Keratinocyte (primary cell): ENCODE data around the gene FGF18. TPM values are rescaled to one million over a fixed set of nuclear protein-coding genes. Genes with fewer than 3 reads are reported as not detected.

Experiments
- DNase-seq: peaks from one replicate; pipeline ENCODE4 v3.0.0-alpha.2; 2011; ENCODE audit warnings: low read depth, missing footprints, low spot score
- FAIRE-seq: peaks from 2 replicates; lab custom pipeline; 2011; peaks lifted over from hg19 to GRCh38; lab: Jason Lieb, UNC
- H2AFZ ChIP-seq: 2 replicates; pipeline ENCODE4 v1.6.0; 2012; ENCODE audit warnings: low read length, control low read depth, inconsistent platforms; ENCODE audit not compliant: control insufficient read depth
- H3K27ac ChIP-seq: 2 replicates; pipeline ENCODE4 v1.5.1; 2011; ENCODE audit warnings: low read length; ENCODE audit not compliant: control insufficient read depth, insufficient read depth
- H3K27me3 ChIP-seq: 3 replicates; pipeline ENCODE4 v1.6.0; 2011; ENCODE audit warnings: low read length; ENCODE audit not compliant: control insufficient read depth, insufficient read depth; ENCODE audit errors: extremely low read depth
- H3K36me3 ChIP-seq, 2 experiments: 2 replicates in 1 of 2; 3 replicates in 1 of 2; pipeline ENCODE4 v1.5.1; 2011; ENCODE audit warnings: low read length in 2 of 2, mild to moderate bottlenecking in 1 of 2; ENCODE audit not compliant: control insufficient read depth in 2 of 2, insufficient read depth in 2 of 2; ENCODE audit errors: extremely low read depth in 1 of 2
- H3K4me1 ChIP-seq: 3 replicates; pipeline ENCODE4 v1.5.1; 2011; ENCODE audit warnings: low read length; ENCODE audit not compliant: control insufficient read depth, insufficient read depth; ENCODE audit errors: extremely low read depth
- H3K4me2 ChIP-seq: 3 replicates; pipeline ENCODE4 v1.6.0; 2011; ENCODE audit warnings: low read depth, low read length; ENCODE audit not compliant: control insufficient read depth, insufficient read depth; ENCODE audit errors: extremely low read depth
- H3K4me3 ChIP-seq, 3 experiments: fragments of 200-600 bp in 1 of 3; sonication (generic) in 1 of 3; 2 replicates in 2 of 3; 3 replicates in 1 of 3; pipeline ENCODE4 v1.5.1; 2011 to 2016; ENCODE audit warnings: low read length in 3 of 3, mild to moderate bottlenecking in 3 of 3, control low read depth in 2 of 3, inconsistent platforms in 1 of 3, low read depth in 1 of 3, mixed read lengths in 1 of 3, mixed run types in 1 of 3, moderate library complexity in 1 of 3; ENCODE audit not compliant: control insufficient read depth in 2 of 3, insufficient read depth in 2 of 3; ENCODE audit errors: extremely low read depth in 1 of 3
- H3K79me2 ChIP-seq: 2 replicates; pipeline ENCODE4 v1.6.0; 2012; ENCODE audit warnings: low read length; ENCODE audit not compliant: control insufficient read depth, insufficient read depth
- H3K9ac ChIP-seq: 3 replicates; pipeline ENCODE4 v1.6.0; 2011; ENCODE audit warnings: low read length; ENCODE audit not compliant: control insufficient read depth, insufficient read depth; ENCODE audit errors: extremely low read depth
- H3K9me1 ChIP-seq: 3 replicates; pipeline ENCODE4 v1.6.0; 2011; ENCODE audit warnings: low read length; ENCODE audit not compliant: control insufficient read depth, insufficient read depth; ENCODE audit errors: extremely low read depth
- H3K9me3 ChIP-seq: 2 replicates; pipeline ENCODE4 v1.5.1; 2012; ENCODE audit warnings: low read depth, low read length; ENCODE audit not compliant: control insufficient read depth
- H4K20me1 ChIP-seq: 3 replicates; pipeline ENCODE4 v1.6.0; 2011; ENCODE audit warnings: low read length; ENCODE audit not compliant: control insufficient read depth, insufficient read depth; ENCODE audit errors: extremely low read depth
- CTCF ChIP-seq, 3 experiments: IDR thresholded peaks in 1 of 3; conservative IDR thresholded peaks in 1 of 3; optimal IDR thresholded peaks in 1 of 3; 2 replicates in 2 of 3; 3 replicates in 1 of 3; pipeline versions ENCODE3 to v1.5.1; 2011; ENCODE audit warnings: low read length in 3 of 3, mild to moderate bottlenecking in 3 of 3, moderate library complexity in 2 of 3, control low read depth in 1 of 3, inconsistent platforms in 1 of 3; ENCODE audit not compliant: insufficient read depth in 2 of 3; ENCODE audit errors: extremely low read depth in 1 of 3
- EZH2 ChIP-seq: IDR thresholded peaks from one replicate; pipeline ENCODE4 v1.6.1; 2012; ENCODE audit warnings: inconsistent platforms, mild to moderate bottlenecking, low read length, moderate library complexity
- dilution Hi-C: fragments of 300-500 bp; cut with MboI; formaldehyde crosslinking; loops from one replicate; pipeline ENCODE4 v1.7.0; 2020; ENCODE audit warnings: low sequenced_read_pairs; ENCODE audit not compliant: extremely low pct_ligation_motif_present
- polyA plus RNA-seq, 5 experiments: library from polyadenylated mRNA; depleted of rRNA in 3 of 5; stranded (reverse) in 3 of 5; stranded (forward) in 1 of 5; unstranded in 1 of 5; fragments of >200 nt; gene quantifications; 1 replicate in 1 of 5; 2 replicates in 3 of 5; 3 replicates in 1 of 5; pipeline versions ENCODE4 v1.2.1 to v1.2.3, GENCODE V29; 2011 to 2012; ENCODE audit warnings: missing spikeins in 2 of 5, low read depth in 1 of 5, low replicate concordance in 1 of 5

Gene FGF18
- polyA plus RNA-seq, 1 donor (not counting 4 experiments of a cell fraction or from before 2014, with no cell fraction given): 0.05 TPM

GRCh38 chr5:171462136-171462927 lies 42.9 kb downstream of the FGF18 start:
- no peak overlapping the region for H3K9ac ChIP-seq
- TF ChIP-seq EZH2 (no peak), CTCF (optimal IDR thresholded peaks at IDR 0.05 in 1 of 3, IDR thresholded peaks at IDR 0.05 in 1 of 3, conservative IDR thresholded peaks at IDR 0.05 in 1 of 3; ENCODE audit: extremely low read depth in 1 of 3, insufficient read depth in 2 of 3, low read length in 3 of 3) (no peak)
- dilution Hi-C loops: no loop called here
- H3K4me2 ChIP-seq: no peak overlapping the region
- FAIRE-seq (no peak), DNase-seq (no peak)
- no peaks in the 10 kb centered on the region for H3K9me3 ChIP-seq
- H4K20me1 ChIP-seq: no peaks in the 10 kb centered on the region
- no peak overlapping the region for H2AFZ ChIP-seq
- no peaks in the 10 kb centered on the region for H3K36me3 ChIP-seq
- no peaks in the 10 kb centered on the region for H3K9me1 ChIP-seq
- H3K4me1 ChIP-seq: no peaks in the 10 kb centered on the region
- H3K79me2 ChIP-seq: no peaks in the 10 kb centered on the region
- H3K4me3 ChIP-seq: no peak overlapping the region
- H3K27me3 ChIP-seq: peaks cover 19% of the 10 kb centered on the region
- no peak overlapping the region for H3K27ac ChIP-seq

DNA sequence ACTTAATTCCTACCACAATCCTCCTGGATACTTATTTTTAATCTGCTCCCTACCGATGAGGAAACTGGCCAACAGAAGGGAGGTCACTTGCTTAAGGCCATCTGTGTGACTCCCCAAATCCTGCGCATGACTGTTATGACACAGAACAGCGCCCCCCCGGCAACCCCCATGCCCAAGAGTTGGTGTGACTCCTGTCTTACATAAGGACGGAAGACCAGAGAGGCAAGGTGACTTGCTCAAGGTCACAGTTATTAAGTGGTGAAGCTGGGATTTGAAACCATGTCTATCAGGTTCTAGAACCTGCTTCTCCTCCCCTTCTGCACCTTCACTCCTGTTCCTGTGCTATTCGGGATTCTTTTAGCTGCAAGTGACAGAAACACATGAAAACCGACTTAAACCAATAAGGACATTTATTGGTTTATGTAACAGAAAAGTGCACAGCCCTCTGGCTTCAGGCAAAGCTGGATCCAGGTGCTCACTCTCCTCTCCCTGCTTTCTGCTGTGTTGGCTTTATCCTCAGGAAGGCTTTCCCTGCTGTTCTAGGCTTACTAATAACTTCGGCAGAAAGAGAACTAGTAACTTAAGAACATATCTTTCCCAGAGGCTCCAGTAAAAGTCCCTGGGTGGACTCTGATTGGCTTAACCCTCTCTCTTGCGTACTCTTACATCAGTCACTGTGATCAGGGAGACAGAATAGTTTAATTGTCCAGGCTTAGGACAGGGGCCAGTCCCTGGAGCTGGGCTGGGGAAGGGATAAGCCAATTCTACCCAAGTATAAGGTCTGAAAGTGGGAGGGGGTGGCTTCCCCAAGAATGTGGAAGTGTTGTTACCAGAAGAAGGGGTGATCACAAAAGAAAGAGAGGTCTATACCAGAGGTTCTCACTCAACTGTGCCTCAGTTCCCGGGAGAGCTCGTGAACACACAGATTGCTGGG lies 43.7 kb downstream of the FGF18 start:
- Histone ChIP-seq H3K9me1 (no peaks in the 10 kb centered on the region), H3K27me3 (peaks cover 19% of the 10 kb centered on the region), H2AFZ (no peak overlapping the region), H3K79me2 (no peaks in the 10 kb centered on the region), H3K9me3 (no peaks in the 10 kb centered on the region), H3K36me3 (no peaks in the 10 kb centered on the region), H3K27ac (no peak overlapping the region), H3K4me2 (no peak overlapping the region), H4K20me1 (no peaks in the 10 kb centered on the region), H3K4me3 (no peak overlapping the region), H3K9ac (no peak overlapping the region), H3K4me1 (no peaks in the 10 kb centered on the region)
- TF ChIP-seq EZH2: no peak
- TF ChIP-seq CTCF (optimal IDR thresholded peaks at IDR 0.05 in 1 of 3, IDR thresholded peaks at IDR 0.05 in 1 of 3, conservative IDR thresholded peaks at IDR 0.05 in 1 of 3; ENCODE audit: extremely low read depth in 1 of 3, insufficient read depth in 2 of 3, low read length in 3 of 3): no peak
- DNase-seq: no peak
- FAIRE-seq: no peak
- dilution Hi-C loops: no loop called here
